ENCODE measurements around the gene SEMA4G.
A peak's percentile ranks its signal among the peaks of the same experiment; 100 is the strongest.

Gene SEMA4G

GRCh38 chr10:101007915-101008822, 38.9 kb downstream of the SEMA4G start:
- DNase-seq, result no peak

- DNase-seq, result no peak
Observed at GRCh38 chr10:101008823-101009423, 39.6 kb downstream of the SEMA4G start.

- DNase-seq, result no peak
Observed at GRCh38 chr10:101010329-101010728, 41.0 kb downstream of the SEMA4G start.

GRCh38 chr10:101011517-101012423, 42.5 kb downstream of the SEMA4G start:
- DNase-seq, result no peak

- peak; percentile 81 for DNase-seq
Observed at GRCh38 chr10:101012525-101013364, 43.4 kb downstream of the SEMA4G start.

- DNase-seq, result no peak
Observed at GRCh38 chr10:101013365-101013825, 44.1 kb downstream of the SEMA4G start.

GRCh38 chr10:101014230-101014884, 45.1 kb downstream of the SEMA4G start:
- peak; percentile 61 for DNase-seq

GRCh38 chr10:101014966-101015581, 45.8 kb downstream of the SEMA4G start:
- DNase-seq, result peak; percentile 65

GRCh38 chr10:101015582-101015973, 46.3 kb downstream of the SEMA4G start:
- DNase-seq, result no peak

- no peak for DNase-seq
Observed at GRCh38 chr10:101016814-101017213, 47.5 kb downstream of the SEMA4G start.

GRCh38 chr10:101018118-101018599, 48.9 kb downstream of the SEMA4G start:
- DNase-seq, result peak; percentile 73

- DNase-seq, result peak; percentile 82
Observed at GRCh38 chr10:101018600-101019439, 49.5 kb downstream of the SEMA4G start.

Data from inflammatory macrophage treated with lipopolysaccharide for 4 hours (primary cell).